Measurements from ENCODE around the gene ALDH1L1.

Gene ALDH1L1

GRCh38 chr3:126194713-126195305 is 14.4 kb upstream of the ALDH1L1 start:
- no peak for DNase-seq (ENCODE audit: low read depth in 2 of 2)

DNA sequence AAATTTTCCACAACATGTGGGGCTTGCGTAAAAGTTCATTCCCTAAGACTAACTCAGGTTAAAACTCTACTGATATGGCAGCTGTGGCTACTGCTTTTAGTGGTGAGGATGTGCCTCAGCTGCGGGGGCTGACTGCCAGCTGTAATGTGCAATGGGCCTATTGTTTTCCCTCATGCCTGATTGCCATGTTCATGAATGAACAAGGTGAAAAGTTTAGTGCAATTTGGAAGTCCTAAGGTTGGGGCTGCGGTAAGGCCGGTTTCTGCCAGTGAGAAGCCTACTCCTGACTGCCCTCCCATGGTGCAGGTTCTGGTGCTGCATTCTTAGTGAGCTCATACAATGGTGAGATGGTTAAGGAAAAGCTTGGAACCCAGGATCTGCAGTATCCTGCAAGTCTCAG is 10.9 kb upstream of the ALDH1L1 start:
- DNase-seq (ENCODE audit: low read depth in 2 of 2), result no peak

GRCh38 chr3:126187920-126188319 is 7.5 kb upstream of the ALDH1L1 start:
- no peak for DNase-seq (ENCODE audit: low read depth in 2 of 2)

- no peak for DNase-seq (ENCODE audit: low read depth in 2 of 2)
These were observed 6.4 kb upstream of the ALDH1L1 start for GRCh38 chr3:126186749-126187148.

- DNase-seq (ENCODE audit: low read depth in 2 of 2), result no peak
These were observed 5.9 kb upstream of the ALDH1L1 start for GRCh38 chr3:126186271-126186670.

DNA sequence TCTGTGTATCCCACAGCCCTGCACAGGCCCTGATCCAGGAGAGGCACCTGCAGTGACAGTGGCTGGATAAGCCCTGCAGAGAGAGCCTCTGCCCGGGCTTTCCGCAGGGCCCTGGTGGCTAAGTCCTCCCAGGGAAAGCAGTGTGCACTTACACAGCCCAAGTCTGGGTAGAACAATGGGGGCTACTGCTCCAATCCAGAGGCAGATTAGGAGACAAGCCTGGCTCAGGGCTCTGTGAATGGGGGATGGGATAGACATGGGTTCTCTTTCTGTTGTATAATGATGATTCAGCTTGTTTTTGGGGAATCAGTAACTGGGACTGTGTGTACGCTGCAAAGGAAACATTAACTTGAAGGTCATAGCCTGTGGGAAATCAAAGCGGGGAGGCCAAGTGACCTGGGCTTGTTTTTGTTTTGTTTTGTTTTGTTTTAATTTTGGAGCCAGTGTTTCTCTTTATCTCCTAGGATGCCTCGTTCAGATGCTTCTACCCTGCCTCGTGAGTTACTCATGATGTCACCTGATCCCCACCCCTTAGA is 4.1 kb upstream of the ALDH1L1 start:
- DNase-seq (ENCODE audit: low read depth in 2 of 2), result no peak

DNA sequence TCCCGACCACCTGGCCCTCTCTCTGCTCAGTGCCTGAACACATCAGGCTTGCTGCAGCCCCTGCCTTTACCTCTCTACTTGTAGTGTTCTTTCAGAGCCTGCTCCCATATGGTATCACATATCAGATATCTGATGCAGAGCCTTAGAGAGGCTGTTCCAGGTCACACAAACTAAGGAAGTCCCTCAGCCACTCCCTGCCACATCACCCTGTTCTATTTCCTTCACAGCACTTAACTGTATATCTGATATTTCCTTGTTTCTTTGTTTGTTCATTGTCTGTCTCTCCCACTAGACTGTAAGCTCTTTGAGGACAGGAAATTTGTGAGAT is 976 bp upstream of the ALDH1L1 start:
- no peak for DNase-seq (ENCODE audit: low read depth in 2 of 2)

DNA sequence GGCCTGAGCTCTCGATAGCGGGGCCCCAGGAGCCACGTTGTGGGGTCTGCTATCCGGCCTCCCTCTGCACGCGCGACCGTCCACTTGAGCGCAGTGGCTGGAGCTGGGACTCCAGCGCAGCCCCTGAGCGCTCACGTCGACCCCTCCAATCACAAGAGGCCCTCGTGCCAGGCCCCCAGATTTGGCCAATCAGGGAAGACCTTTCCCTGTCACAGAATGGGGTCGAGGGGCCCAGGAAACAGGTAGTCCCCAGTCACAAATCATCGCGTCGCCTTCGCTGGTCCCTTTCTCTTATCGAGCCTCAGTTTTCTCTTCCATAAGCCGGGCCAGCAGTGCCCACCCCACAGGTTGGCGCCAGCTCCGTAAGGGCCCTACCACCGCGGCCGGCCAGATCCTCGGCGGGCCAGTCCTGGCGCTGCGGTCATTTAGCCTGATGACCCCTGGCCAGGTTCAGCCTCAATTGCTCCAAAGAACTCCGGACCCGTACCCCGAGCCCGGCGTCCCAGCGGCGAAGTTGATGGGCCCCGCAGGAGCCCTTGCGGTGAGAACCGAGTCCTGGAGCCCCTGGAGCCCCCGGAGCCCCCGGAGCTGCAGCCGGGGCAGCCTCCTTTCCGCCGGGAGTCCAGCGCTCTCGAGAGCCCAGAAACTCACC is 435 bp downstream of the ALDH1L1 start:
- DNase-seq (ENCODE audit: low read depth in 2 of 2), result no peak

GRCh38 chr3:126170073-126170777 is 10.2 kb downstream of the ALDH1L1 start:
- DNase-seq (ENCODE audit: low read depth in 2 of 2), result no peak

GRCh38 chr3:126167566-126167965 is 12.8 kb downstream of the ALDH1L1 start:
- no peak for DNase-seq (ENCODE audit: low read depth in 2 of 2)

DNA sequence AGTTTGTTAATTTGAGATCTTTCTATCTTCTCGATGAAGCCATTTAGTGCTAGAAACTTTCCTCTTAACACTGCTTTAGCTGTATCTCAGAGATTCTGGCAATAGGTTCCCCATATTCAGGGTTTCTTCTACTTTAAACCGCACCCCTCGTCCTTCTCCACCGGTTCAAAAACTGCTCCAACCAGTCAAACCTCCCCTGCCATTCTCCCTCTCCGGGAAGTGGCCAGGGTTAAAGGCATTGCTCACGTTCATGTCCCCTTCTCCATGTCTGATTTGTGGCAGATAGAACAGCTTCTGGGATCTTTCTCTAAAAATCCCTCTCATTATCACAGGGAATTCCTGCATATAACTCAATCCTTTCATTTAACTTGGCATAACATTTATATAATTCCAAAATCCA is 14.4 kb downstream of the ALDH1L1 start:
- DNase-seq (ENCODE audit: low read depth in 2 of 2), result no peak

- DNase-seq (ENCODE audit: low read depth in 2 of 2), result no peak
These were observed 19.1 kb downstream of the ALDH1L1 start for GRCh38 chr3:126161309-126161708.

DNA sequence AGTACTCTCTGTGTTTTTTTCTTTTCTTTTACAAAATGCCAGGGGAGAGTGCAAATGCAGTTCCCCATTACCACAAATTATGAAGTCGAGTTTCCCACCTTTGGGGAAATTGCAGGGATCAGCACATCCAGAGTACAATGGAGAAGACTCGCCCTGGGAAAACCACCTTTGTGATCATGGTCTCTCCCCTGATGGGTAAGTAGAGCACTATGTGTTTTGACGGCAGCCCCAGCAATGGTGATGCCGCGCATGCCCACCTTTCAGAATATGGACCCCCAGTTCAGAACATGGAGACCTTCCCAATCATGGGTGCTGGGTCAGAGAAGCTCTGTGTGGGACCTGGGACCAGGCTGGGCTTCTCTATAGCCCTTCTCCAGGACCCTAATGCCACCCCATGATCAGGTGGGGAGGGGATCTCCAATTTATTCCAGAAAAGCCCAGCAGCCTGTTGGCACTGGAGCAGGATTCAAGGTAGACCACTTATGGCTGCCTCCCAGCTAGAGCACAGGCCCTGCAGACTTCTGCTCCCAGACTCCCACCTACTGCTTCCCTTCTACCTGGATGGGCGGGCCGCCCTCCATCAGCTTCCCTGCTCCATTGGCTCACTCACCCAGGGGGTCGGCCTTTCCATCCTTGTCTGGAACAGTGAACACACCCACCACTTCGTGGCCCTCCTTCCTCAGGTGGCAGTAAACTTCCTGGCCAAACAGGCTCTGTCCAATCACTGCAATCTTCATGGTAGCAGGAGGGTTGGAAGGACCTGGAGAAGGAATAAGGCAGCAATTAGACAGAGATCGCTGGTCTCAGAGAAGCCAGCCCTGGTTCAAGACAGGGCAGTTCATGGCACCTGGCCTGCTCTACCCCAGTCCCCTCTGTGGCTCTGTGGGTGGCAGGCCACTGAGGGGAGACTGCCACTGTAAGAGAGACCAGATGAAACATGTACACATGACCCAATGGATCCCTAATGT is 19.9 kb downstream of the ALDH1L1 start:
- DNase-seq (ENCODE audit: low read depth in 2 of 2), result no peak

- DNase-seq (ENCODE audit: low read depth in 2 of 2), result no peak
These were observed 20.9 kb downstream of the ALDH1L1 start for GRCh38 chr3:126159476-126159875.

- DNase-seq (ENCODE audit: low read depth in 2 of 2), result no peak
These were observed 21.4 kb downstream of the ALDH1L1 start for GRCh38 chr3:126158912-126159454.

GRCh38 chr3:126158016-126158911 is 22.1 kb downstream of the ALDH1L1 start:
- no peak for DNase-seq (ENCODE audit: low read depth in 2 of 2)

- DNase-seq (ENCODE audit: low read depth in 2 of 2), result no peak
These were observed 23.2 kb downstream of the ALDH1L1 start for GRCh38 chr3:126157083-126157768.

DNA sequence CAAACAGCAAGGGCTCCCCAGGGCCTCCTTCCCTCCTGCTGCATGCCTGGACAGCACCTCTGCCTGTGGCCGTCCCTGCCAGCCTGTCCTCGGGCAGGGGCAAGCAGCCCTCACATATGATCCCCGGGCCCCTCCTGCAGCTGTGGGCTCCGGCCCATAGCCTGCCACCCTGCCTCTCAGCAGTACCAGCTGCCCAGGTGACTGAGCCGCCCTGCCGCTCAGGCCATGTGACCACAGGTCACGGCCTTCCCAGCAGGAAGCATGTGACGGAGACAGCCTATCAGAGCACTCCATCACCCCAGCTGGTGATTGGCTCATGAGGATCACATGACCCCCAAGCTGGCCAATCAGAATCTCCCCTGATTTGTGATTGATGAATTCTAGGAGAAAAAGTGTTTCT is 23.9 kb downstream of the ALDH1L1 start:
- no peak for DNase-seq (ENCODE audit: low read depth in 2 of 2)

DNA sequence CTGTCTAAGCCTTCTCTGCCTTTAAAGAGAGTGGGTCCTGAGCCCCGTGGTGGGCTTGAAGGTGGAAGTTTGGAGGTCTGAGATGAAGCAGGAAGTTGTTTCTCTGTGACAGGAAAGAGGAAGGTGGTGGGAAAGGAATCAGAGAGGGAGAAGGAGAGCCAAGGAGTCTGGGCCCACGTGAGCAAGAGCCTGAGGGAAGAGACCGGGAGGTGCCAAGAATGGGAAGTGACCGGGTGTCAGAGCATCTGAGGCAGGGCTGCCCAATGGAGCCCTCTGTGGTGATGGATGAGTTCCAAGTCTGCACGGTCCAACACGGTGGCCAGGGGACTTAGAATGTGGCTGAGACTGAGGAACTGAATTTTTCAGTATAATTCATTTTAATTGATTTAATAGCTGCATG is 24.6 kb downstream of the ALDH1L1 start:
- DNase-seq (ENCODE audit: low read depth in 2 of 2), result no peak

DNA sequence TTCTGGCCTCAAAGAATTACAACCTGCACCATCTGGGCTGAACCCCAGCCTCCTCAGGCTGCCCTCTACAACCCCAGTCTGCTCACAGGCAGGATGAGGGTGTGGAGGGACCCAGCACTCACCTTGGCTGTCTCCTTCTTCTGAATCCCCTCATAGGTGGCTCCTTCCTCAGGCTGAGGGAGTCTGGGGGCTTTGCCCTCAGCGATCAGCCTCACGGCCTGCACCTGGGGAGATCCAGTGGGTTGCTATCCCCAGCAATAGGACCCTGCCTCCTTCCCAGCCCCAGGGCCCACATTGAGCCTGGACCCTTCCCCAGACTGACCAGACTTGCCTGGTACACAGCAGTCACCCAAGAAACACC is 25.1 kb downstream of the ALDH1L1 start:
- no peak for DNase-seq (ENCODE audit: low read depth in 2 of 2)
